GM18909 (cell line): ENCODE data around the gene BCAN.
"Not testable (repeated sequence)": the region's sequence is repeated elsewhere in the genome, so short reads cannot be mapped to it uniquely, and the experiment has no call there.

Source experiments
- ATAC-seq: cut with Tn5 transposase; IDR thresholded peaks from one replicate; pipeline ENCODE4 v1.9.1; 2021; ENCODE audit warnings: mild to moderate bottlenecking; ENCODE audit not compliant: unreplicated experiment, poor library complexity

The BCAN gene

GRCh38 chr1:156616463-156616862 lies 25.5 kb upstream of the BCAN start:
- ATAC-seq, result no peak

GRCh38 chr1:156618853-156619581 lies 22.9 kb upstream of the BCAN start, which contains the start of gene HAPLN2:
TSS of gene HAPLN2 (plus strand) at chr1:156619415. CDS start at chr1:156623491, 4,076 bp downstream.
- no peak for ATAC-seq

GRCh38 chr1:156619582-156619955 lies 22.3 kb upstream of the BCAN start:
- ATAC-seq, result no peak

- ATAC-seq, result no peak
Measured at GRCh38 chr1:156622581-156623297, 19.2 kb upstream of the BCAN start.

- ATAC-seq, result no peak
Measured at GRCh38 chr1:156623946-156624813, 17.7 kb upstream of the BCAN start.

GRCh38 chr1:156624814-156625435 lies 17.0 kb upstream of the BCAN start:
- no peak for ATAC-seq

GRCh38 chr1:156625436-156626078 lies 16.4 kb upstream of the BCAN start:
- ATAC-seq, result no peak

- ATAC-seq, result no peak
Measured at GRCh38 chr1:156626079-156626438, 15.9 kb upstream of the BCAN start.

GRCh38 chr1:156627313-156627880 lies 14.5 kb upstream of the BCAN start:
- ATAC-seq, result no peak

- no peak for ATAC-seq
Measured at GRCh38 chr1:156629823-156630449, 12.0 kb upstream of the BCAN start.

- ATAC-seq, result not testable (repeated sequence)
Measured at GRCh38 chr1:156631152-156631551, 10.8 kb upstream of the BCAN start.

GRCh38 chr1:156632355-156632754 lies 9.6 kb upstream of the BCAN start:
- no peak for ATAC-seq

GRCh38 chr1:156638189-156638985 lies 3.5 kb upstream of the BCAN start:
- no peak for ATAC-seq

GRCh38 chr1:156639601-156640101 lies 2.3 kb upstream of the BCAN start:
- ATAC-seq, result no peak

GRCh38 chr1:156640842-156641706 lies 843 bp upstream of the BCAN start:
- no peak for ATAC-seq

GRCh38 chr1:156642265-156643048 lies 540 bp downstream of the BCAN start:
- no peak for ATAC-seq
